H1 (cell line): Measurements from ENCODE around the gene EYA2. TPM values are rescaled to one million over a fixed set of nuclear protein-coding genes. Genes with fewer than 3 reads are reported as not detected.

Experiments used
- ASH2L ChIP-seq: fragments of 200-600, 300-600 bp; sonication (generic); IDR thresholded peaks from one replicate; pipeline ENCODE4 v1.7.1; 2017; ENCODE audit warnings: low read length
- BRCA1 ChIP-seq: IDR thresholded peaks from 2 replicates; pipeline ENCODE4 v1.6.1; 2012; ENCODE audit warnings: low read depth, low read length, improper control_type of control experiment
- CBX5 ChIP-seq: fragments of 300-800, 300-1000 bp; sonication (generic); IDR thresholded peaks from 2 replicates; pipeline ENCODE4 v1.7.1; 2016; ENCODE audit warnings: antibody characterized with exemption, low read length, low read depth
- KDM4A ChIP-seq: IDR thresholded peaks from one replicate; pipeline ENCODE4 v1.7.1; 2012; ENCODE audit warnings: low read depth, mild to moderate bottlenecking, moderate library complexity, low read length, inconsistent platforms; ENCODE audit not compliant: severe bottlenecking
- polyA plus RNA-seq, 7 experiments: library from polyadenylated mRNA; depleted of rRNA in 3 of 7; stranded (reverse) in 5 of 7; unstranded in 2 of 7; fragments of >200 nt in 5 of 7; fragments of 200-250 nt in 2 of 7; gene quantifications; 1 replicate in 5 of 7; 2 replicates in 1 of 7; 4 replicates in 1 of 7; pipeline versions ENCODE4 v1.2.1 to v1.2.3, GENCODE V29; 2011 to 2013; ENCODE audit warnings: missing spikeins in 2 of 7, mixed read lengths in 2 of 7
- total RNA-seq: library from RNA; stranded (reverse); fragmentation: NEBNext Ultra II Directional; extraction: Animal tissue kit (Norgen Biotek cat#: 25700); gene quantifications from 2 replicates; pipeline ENCODE4 v1.2.1, GENCODE V29; 2021

The EYA2 gene
- total and polyA plus RNA-seq, 2 of the 8 experiments (the other 6 are each of a cell fraction or from before 2014, with no cell fraction given), result 1.6 to 1.7 TPM

GRCh38 chr20:47154089-47154488 is 259.4 kb downstream of the EYA2 start (continued):
- TF ChIP-seq ASH2L (no peak), CBX5 (no peak), KDM4A (no peak), BRCA1 (no peak)
